Astrocyte (in vitro differentiated cells and primary cell): Measurements from ENCODE around the gene C12orf57. TPM values are rescaled to one million over a fixed set of nuclear protein-coding genes. Genes with fewer than 3 reads are reported as not detected.
A peak's percentile ranks its signal among the peaks of the same experiment; 100 is the strongest.

Source experiments
- DNase-seq: peaks from one replicate; pipeline ENCODE4 v3.0.0-alpha.2; 2010; ENCODE audit warnings: low read depth
- FAIRE-seq: peaks from 2 replicates; lab custom pipeline; 2011; peaks lifted over from hg19 to GRCh38; lab: Jason Lieb, UNC
- H2AFZ ChIP-seq: 2 replicates; pipeline ENCODE4 v1.6.0; 2012; ENCODE audit warnings: low read depth, low read length, inconsistent platforms
- H3K27ac ChIP-seq: 2 replicates; pipeline ENCODE4 v1.5.1; 2011; ENCODE audit warnings: low read depth, low read length, inconsistent platforms
- H3K27me3 ChIP-seq: 2 replicates; pipeline ENCODE4 v1.6.0; 2011; ENCODE audit warnings: low read length, inconsistent platforms; ENCODE audit not compliant: insufficient read depth
- H3K36me3 ChIP-seq: 2 replicates; pipeline ENCODE4 v1.5.1; 2011; ENCODE audit warnings: low read length, inconsistent platforms; ENCODE audit not compliant: insufficient read depth
- H3K4me1 ChIP-seq: 2 replicates; pipeline ENCODE4 v1.5.1; 2011; ENCODE audit warnings: low read length, inconsistent platforms; ENCODE audit not compliant: insufficient read depth
- H3K4me2 ChIP-seq: 2 replicates; pipeline ENCODE4 v1.6.0; 2012; ENCODE audit warnings: low read length, inconsistent platforms
- H3K4me3 ChIP-seq: 2 replicates; pipeline ENCODE4 v1.5.1; 2011; ENCODE audit warnings: low read depth, mild to moderate bottlenecking, low read length, inconsistent platforms; ENCODE audit not compliant: insufficient read depth
- H3K79me2 ChIP-seq: 2 replicates; pipeline ENCODE4 v1.6.0; 2012; ENCODE audit warnings: mild to moderate bottlenecking, low read length, inconsistent platforms; ENCODE audit not compliant: insufficient read depth
- H3K9ac ChIP-seq: 2 replicates; pipeline ENCODE4 v1.6.0; 2012; ENCODE audit warnings: mild to moderate bottlenecking, low read length, inconsistent platforms
- H3K9me3 ChIP-seq: 2 replicates; pipeline ENCODE4 v1.5.1; 2012; ENCODE audit warnings: low read depth, mild to moderate bottlenecking, low read length, inconsistent platforms; ENCODE audit not compliant: insufficient read depth
- H4K20me1 ChIP-seq: 2 replicates; pipeline ENCODE4 v1.6.0; 2012; ENCODE audit warnings: low read length, inconsistent platforms; ENCODE audit not compliant: insufficient read depth
- H3K27ac Mint-ChIP-seq: one replicate; pipeline ENCODE4 v1.8.0; 2021; ENCODE audit warnings: mild to moderate bottlenecking, mixed read lengths; ENCODE audit not compliant: unreplicated experiment
- H3K27me3 Mint-ChIP-seq: one replicate; pipeline ENCODE4 v1.8.0; 2021; ENCODE audit warnings: low read depth, mixed read lengths; ENCODE audit not compliant: unreplicated experiment
- H3K36me3 Mint-ChIP-seq: one replicate; pipeline ENCODE4 v1.8.0; 2021; ENCODE audit warnings: low read depth, mixed read lengths; ENCODE audit not compliant: unreplicated experiment
- H3K4me1 Mint-ChIP-seq: one replicate; pipeline ENCODE4 v1.8.0; 2021; ENCODE audit warnings: low read depth, mixed read lengths; ENCODE audit not compliant: unreplicated experiment
- H3K4me3 Mint-ChIP-seq: one replicate; pipeline ENCODE4 v1.8.0; 2021; ENCODE audit warnings: mild to moderate bottlenecking, moderate library complexity, mixed read lengths; ENCODE audit not compliant: unreplicated experiment
- H3K9me3 Mint-ChIP-seq: one replicate; pipeline ENCODE4 v1.8.0; 2021; ENCODE audit warnings: mild to moderate bottlenecking, mixed read lengths; ENCODE audit not compliant: unreplicated experiment
- EZH2 ChIP-seq: IDR thresholded peaks from 2 replicates; pipeline ENCODE4 v1.6.1; 2012; ENCODE audit warnings: mild to moderate bottlenecking, low read length, inconsistent platforms; ENCODE audit not compliant: insufficient read depth
- total RNA-seq: library from RNA; stranded (reverse); gene quantifications from 2 replicates; pipeline ENCODE4 v1.2.1, GENCODE V29; 2021
- TF ChIP-seq, protein P1 (sequence below): IDR thresholded peaks from 2 replicates; pipeline ENCODE4 v1.5.1; 2011; ENCODE audit warnings: low read depth, mild to moderate bottlenecking, inconsistent platforms, low read length, moderate library complexity; ENCODE audit not compliant: insufficient read depth

Gene C12orf57
- total RNA-seq, 1 donor from 2014 or later = 117 TPM

DNA sequence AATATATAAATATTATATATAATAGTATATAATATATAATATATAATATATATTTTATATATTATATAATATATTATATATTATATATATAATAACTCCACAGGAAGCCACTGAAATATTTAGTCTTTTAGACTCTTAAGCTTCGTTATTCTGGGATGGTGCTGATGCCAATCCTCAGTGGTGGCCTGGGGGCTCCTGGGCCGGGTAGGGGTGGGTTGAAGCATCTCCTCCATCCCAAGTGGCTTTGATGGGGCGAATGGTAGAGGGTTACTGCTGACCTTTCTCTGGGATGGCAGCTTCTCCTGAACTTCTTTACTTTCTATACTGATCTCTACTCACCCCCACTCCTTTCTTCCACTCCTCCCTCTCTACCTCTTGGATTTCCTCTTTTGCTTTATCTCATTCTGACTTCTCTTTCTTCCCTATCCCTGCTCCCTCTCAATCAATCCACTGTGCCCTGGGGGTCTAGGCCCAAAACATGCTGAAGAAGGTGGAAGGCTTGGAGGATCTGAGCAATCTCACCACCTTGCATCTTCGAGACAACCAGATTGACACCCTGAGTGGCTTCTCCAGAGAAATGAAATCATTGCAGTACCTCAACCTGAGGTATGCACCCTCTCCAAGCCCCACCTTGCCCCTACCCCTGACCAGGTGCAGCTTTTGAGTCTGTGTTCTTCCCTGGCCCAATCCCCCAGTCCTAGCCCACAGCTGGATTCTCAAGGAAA is 34.2 kb upstream of the C12orf57 start:
- H3K4me1 ChIP-seq = peaks cover 11% of the 10 kb centered on the region
- H3K9ac ChIP-seq = no peak overlapping the region
- Mint-ChIP-seq H3K27ac (no peak overlapping the region), H3K4me3 (no peak overlapping the region), H3K27me3 (peaks cover 5% of the 10 kb centered on the region), H3K36me3 (no peaks in the 10 kb centered on the region), H3K4me1 (peaks cover 1% of the 10 kb centered on the region), H3K9me3 (no peaks in the 10 kb centered on the region)
- H3K79me2 ChIP-seq = no peaks in the 10 kb centered on the region
- no peaks in the 10 kb centered on the region for H3K36me3 ChIP-seq
- TF ChIP-seq, protein P1, sequence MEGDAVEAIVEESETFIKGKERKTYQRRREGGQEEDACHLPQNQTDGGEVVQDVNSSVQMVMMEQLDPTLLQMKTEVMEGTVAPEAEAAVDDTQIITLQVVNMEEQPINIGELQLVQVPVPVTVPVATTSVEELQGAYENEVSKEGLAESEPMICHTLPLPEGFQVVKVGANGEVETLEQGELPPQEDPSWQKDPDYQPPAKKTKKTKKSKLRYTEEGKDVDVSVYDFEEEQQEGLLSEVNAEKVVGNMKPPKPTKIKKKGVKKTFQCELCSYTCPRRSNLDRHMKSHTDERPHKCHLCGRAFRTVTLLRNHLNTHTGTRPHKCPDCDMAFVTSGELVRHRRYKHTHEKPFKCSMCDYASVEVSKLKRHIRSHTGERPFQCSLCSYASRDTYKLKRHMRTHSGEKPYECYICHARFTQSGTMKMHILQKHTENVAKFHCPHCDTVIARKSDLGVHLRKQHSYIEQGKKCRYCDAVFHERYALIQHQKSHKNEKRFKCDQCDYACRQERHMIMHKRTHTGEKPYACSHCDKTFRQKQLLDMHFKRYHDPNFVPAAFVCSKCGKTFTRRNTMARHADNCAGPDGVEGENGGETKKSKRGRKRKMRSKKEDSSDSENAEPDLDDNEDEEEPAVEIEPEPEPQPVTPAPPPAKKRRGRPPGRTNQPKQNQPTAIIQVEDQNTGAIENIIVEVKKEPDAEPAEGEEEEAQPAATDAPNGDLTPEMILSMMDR = no peak
- no peak for TF ChIP-seq EZH2
- DNase-seq (no peak), FAIRE-seq (no peak)
- H3K27me3 ChIP-seq = no peaks in the 10 kb centered on the region
- no peak overlapping the region for H3K27ac ChIP-seq
- H2AFZ ChIP-seq = no peak overlapping the region
- no peak overlapping the region for H3K4me3 ChIP-seq
- no peaks in the 10 kb centered on the region for H3K9me3 ChIP-seq
- no peak overlapping the region for H3K4me2 ChIP-seq
- no peaks in the 10 kb centered on the region for H4K20me1 ChIP-seq

DNA sequence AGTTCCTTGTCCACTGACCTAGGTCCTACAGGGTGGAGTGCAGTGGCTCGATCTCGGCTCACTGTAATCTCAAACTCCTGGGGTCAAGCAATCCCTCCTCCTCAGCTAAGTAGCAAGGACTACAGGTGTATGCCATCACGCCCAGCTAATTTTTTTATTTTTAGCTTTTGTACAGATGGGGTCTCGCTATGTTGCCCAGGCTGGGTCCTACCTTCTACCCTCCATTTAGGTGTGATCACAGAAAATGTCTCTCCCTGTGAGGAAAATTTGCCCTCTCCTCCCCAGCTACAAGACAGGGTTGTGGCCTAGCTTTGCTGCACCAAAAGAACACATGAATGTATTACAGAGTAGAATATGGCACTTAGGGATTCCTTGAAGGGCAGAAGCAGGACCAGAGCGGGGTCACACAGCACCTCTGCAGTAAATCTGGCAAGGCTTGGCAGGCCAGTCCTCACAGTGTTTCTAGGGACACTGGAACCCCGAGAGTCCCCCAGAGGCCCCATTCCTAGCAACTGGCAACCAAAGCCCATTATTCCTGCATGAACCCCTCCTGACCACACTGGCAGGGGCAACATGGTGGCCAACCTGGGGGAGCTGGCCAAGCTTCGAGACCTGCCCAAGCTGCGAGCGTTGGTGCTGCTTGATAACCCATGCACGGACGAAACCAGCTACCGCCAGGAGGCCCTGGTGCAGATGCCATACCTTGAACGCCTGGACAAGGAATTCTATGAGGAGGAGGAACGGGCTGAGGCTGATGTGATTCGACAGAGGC is 31.5 kb upstream of the C12orf57 start:
- Histone ChIP-seq H4K20me1 (no peaks in the 10 kb centered on the region), H3K4me2 (no peak overlapping the region), H3K4me1 (peaks cover 19% of the 10 kb centered on the region), H3K79me2 (no peaks in the 10 kb centered on the region), H3K4me3 (no peak overlapping the region), H3K27ac (no peak overlapping the region), H3K36me3 (no peaks in the 10 kb centered on the region), H2AFZ (no peak overlapping the region), H3K9me3 (no peaks in the 10 kb centered on the region), H3K9ac (no peak overlapping the region), H3K27me3 (no peaks in the 10 kb centered on the region)
- no peak for DNase-seq
- Mint-ChIP-seq H3K36me3 (peaks cover 3% of the 10 kb centered on the region), H3K27ac (no peak overlapping the region), H3K4me1 (peaks cover 12% of the 10 kb centered on the region), H3K27me3 (peaks cover 5% of the 10 kb centered on the region), H3K9me3 (no peaks in the 10 kb centered on the region), H3K4me3 (peak overlapping the region; percentile 75)
- no peak for FAIRE-seq
- TF ChIP-seq, protein P1 = no peak
